Measurements from ENCODE around the gene EEF1AKMT2.
"Not testable (repeated sequence)": the region's sequence is repeated elsewhere in the genome, so short reads cannot be mapped to it uniquely, and the experiment has no call there.

EEF1AKMT2 gene

DNA sequence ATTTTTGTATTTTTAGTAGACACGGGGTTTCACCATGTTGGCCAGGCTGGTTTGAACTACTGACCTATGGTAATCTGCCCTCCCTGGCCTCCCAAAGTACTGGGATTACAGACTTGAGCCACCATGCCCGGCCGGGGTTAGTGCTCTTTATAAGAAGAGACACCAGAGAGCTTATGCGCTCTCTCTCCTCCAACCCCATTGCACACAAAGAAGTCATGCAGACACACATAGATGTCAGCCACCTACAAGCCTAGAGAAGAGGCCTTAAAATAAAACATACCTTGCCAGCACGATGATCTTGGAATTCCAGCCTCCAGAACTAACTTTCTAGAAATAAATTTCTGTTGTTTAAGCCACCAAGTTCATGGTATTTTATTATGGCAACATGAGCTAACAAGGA lies 37.5 kb downstream of the EEF1AKMT2 start:
- DNase-seq = no peak

DNA sequence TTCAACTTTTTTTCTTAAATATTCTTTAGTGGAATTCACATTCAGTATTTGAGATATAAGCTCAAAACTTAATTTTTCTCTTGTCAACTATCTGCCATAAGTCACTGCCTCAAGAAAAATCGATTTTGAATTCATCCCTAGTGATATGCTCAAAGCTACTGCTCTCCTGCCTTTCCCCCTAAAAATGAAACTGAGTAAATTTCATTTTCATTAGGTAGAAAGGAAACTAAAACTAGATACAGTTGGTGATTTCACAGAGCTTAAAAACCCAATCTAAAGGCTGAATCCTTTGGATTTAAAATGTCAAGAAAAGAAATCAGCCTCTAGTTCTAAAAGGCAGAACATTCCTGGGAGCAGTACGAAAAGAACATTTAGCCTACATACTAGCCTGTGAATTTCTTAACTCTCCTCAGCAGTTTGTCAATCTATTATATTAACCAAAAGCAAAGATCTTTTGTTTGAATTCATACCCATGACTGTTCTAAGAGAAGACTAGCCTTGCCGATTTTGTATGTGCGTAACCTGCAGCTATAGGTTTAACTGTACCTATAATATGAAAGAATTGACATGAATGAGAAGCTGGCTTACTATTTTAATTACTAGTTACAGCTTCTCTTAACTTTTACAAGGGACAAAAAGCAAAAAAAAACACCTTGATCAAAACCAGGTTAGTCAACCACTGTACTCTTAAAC lies 42.6 kb downstream of the EEF1AKMT2 start:
- DNase-seq = no peak

DNA sequence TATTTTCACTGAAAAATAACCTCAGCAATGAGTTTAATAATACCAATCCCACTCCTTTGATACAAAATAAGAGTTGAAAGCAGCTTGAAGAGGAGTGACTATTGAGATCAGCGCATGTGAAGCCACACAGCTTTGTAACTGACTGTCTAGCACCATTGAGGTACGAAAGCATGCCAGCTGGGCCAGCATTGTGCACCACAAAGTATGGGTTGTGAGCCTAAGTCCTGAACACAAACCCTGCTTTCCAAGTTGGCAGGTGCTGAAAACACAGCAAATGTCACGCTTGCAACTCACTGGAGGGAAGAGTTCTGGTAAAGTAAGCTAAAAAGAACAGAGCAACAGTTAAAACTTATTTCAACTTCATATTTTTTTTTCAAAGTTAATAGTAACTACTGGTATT lies 43.5 kb downstream of the EEF1AKMT2 start:
- no peak for DNase-seq

DNA sequence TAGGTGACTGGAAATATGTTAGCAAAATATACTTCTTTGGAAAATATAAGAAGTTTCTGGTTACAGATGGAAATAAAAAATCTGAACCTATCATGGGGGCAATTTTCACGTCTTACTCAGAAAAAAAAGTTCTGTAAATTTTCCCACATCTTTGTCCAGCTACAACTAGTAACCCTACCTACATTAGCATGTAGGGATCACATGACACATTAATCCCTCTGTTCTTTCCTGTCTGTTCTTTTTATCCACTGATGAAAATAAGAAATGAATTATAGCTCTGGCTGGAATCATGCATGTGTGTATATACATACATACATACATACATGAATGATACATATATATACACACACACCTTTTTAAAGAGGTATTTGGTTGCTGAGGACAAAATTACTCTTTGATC lies 43.9 kb downstream of the EEF1AKMT2 start:
- DNase-seq = no peak

DNA sequence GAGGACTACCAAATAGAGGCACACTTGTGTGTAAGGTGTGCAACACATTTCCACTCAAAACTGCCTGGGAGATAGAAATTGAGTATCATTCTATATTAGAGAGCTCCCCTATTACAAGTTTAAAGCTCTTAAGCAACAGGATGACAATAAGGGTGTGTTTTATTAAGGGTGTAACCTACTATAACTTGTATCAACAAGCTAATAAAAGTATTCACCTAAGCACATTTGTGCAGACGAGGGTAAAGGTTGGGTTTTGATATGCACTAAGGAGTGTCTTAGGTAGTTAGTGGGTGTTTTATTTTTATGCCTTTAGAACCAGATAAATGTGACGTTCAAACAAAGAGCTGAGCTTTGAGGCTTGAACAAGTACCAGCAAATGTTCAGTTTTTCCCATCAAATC lies 44.7 kb downstream of the EEF1AKMT2 start:
- DNase-seq = no peak

DNA sequence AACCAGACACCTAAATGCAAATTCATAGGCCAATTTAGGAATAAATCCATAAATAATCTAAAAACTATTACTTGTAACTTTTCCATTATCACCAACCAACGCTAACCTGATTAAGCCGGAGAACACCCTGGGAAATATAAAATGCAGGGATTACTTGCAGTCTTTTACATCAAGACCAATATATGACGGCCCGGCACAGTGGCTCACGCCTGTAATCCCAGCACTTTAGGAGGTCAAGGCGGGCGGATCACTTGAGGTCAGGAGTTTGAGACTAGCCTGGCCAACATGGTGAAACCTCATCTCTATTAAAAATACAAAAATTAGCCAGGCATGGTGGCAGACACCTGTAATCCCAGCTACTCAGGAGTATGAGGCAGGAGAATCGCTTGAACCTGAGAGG lies 45.2 kb downstream of the EEF1AKMT2 start:
- DNase-seq = not testable (repeated sequence)

DNA sequence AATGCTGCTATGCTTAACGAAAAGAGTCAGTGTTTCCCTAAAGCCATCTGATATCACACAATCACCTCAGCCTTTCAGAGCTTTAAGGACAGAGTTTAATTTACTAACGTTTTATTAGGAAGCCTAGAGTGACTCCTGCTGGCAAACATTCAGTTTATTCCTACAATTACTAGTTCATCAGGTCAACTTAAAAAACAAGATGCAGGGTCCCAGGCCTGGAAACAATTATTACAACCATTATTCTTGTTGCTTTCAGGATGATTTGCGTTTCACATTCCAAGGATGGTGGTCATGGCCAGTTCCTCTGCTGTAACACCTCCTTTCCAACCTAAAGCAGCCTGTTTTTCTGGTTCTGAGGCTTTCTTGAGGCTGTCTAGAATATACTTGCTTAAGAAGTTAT lies 46.0 kb downstream of the EEF1AKMT2 start:
- DNase-seq = peak in 1 of 2 experiments; percentile 29

DNA sequence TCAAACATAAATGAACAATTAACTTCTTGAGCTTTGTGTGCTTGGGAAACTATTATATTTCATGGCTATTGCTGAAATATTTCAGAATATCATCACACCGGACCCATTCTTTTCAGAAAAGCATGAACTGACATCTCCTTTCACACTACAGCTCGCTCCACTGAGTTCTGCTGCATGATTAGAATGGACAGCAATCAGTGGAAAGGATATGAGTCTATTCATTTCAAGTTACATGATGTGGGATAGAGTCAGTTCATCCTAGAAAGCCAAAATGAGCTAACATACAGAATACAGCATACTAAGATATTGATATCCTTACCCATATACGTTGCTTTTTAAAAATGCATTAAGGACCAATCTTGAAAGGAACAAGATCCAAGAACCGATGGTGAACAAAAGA lies 46.4 kb downstream of the EEF1AKMT2 start:
- no peak for DNase-seq

DNA sequence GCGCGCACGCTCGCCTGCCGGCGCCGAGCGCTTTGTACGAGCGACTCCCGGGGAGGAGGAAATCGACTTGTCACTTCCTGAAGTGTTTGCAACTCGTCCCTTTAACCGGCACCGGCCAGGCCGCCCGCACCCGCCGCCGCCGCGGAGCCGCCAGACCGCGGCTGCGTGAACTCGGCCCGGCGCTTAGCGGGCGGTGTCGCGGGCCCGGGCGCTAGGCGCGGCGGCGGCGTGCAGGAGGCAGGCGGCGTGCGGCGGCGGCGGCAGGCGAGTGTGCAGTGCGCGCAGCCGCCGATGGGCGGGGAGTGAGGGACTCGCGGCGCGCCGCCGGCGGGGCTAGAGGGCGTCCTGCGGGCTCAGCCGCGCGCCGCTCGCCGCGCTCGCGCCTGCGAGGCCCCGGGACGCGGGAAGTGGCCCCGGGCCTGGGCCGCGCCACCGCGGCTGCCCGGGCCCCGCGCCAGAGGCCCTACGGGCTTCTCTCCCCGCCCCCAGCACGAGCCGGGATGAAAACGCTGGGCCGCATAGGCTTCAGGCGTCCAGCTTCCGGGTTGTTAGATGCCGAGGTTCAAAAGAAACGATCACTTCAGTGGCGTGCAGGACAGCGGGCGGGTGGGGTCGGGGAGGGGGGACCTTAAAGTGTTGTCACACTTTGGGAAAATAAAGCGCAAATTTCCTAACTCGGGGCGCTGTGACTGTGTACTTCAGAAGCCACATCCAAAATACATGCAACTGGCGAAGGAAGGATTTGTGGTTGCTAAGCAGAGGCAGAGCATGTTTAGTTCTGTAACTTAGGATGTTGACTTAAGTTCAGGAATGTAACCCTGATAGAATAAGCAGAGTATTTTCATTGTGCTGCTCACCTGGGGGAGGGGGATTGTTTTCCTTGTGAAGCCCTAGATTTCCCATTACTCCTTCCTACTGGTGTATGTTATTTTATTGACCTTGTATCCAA lies 47.3 kb downstream of the EEF1AKMT2 start, which contains the start of gene FAM53B:
TSS of gene FAM53B (minus strand) at position 277 of the 949 bp plus-strand sequence. CDS start 37,665 bp downstream, outside the sequence.
- peak in 1 of 2 experiments; percentile 51 for DNase-seq

DNA sequence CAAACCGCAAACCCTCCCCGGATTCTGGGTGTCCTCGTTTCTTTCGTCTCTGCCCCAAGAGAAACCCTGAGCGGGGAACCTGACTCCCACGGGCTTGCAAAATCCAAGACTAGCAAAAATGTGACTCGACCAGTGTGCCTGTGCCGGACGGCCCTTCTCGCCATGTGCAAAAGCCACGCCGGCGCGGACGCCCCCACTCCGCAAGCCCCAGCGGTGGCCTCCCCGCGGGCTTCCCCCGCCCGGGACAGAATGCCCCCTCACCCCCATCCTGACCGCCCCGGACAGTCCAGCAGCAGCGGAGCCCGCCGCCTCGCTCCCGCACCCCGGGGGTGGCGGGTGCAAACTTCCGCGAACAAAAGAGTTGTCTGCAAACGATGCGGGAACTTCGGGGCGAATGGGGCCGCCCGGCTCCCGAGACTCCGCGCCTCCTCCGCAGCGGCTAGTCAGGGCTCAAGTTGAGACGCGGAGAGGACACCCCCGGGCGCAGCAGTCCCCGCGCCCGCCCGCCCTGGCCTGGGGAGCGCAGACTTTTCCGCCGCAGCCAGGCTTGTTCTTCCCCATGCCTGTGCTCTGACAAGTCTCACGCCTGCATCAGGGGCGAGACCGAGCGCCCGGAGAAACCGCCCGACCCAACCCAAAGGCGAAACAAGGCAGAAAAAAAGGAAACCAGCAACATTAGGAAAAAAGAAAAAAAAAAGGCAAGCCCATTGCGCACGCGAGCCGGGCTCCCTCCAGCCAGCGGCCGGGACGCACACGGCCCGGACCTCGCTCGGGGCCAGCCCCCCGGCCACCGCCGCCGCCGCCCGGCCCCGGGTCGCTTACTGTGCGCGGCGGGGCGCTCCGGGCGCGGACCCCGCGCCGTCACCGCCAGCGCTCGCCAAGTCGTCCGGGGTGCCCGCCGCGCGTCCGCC lies 48.2 kb downstream of the EEF1AKMT2 start:
- no peak for DNase-seq

DNA sequence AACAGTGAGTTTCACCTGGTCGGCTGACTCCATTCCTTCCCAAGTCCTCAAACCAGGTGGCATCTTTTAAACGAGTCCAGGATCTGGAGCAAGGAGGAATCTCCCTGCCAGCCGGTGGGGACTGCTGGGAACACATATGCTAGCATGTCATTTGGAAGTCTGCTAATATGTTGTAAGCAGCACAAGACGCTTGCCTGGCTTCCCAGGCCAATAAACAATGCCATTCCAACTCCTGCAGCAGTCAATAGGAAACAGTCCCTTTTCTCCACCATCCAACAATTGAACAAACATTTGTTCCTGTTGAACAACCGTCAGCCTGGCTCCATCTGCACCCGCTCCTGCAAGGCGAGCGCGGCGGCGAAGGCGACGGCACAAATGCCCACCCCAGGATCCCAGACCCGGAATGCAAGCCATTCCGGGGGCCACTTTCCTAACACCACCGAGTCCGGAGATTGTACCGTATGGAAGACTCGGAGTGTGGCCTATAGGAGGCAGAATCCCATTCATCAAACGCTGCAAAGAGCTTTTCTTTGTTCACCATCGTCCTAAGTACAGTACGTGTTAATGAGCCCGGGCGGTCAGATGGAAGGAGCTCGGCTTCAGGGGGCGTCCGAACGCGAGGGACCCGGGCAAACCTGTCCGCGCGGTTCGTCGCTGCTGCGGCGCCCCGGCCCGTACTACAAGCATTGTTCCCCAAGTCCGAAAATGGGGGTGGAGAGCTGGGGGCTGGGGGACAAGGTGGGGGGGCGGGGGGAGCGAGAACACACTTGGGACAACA lies 49.1 kb downstream of the EEF1AKMT2 start:
- DNase-seq = no peak

DNA sequence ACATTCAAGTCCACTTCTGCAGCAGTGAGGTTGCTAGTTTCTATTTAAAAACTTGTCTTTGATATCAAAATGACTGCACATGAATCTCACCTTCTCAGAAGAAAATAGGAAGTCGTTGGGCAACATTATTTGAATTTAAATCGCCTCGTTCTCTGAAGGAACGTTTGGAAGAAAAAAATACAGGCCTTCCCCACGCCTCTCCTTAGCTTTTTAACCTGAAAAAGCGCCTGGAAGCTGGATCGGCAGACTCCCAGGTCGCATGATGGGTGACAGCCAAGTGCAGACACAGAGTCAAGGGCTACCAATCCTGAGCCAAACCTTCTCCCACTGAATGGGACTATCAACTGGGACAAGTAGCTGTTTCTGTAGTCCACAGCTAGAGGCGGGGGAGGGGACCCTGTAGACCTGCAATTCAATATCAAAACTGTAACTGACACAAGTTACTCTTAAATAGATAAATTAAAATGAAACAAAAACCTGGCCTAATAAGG lies 49.7 kb downstream of the EEF1AKMT2 start:
- no peak for DNase-seq

DNA sequence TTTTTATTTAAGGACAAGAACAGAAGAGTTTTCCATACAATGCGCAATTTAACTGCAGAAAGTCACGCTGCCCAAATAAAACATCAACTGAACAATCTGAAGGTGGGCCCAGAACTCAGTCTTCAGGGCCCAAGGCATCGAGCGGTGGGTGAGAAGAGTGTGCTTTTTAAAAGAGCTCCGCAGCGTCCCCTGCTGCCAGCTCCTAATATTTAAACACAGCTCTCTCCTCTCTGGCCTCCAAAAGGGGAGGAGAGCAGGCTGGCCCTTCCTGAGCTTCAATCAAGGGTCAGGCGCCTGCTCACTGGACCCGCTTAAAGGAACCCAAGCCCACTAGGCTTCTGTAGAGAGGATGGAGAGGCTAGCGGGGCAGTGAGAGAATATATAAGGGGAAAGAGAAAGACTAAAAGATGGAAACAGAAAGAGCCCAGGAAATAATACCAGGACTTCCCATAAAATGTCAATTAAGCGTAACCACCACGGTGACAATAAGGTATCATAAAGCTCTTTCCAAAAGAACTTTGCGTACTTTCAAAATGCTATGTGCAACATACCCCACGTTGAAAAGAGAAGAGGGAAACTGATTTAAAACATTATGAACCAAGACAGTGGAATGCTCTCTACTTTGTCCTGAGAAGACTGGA lies 50.3 kb downstream of the EEF1AKMT2 start:
- peak in 1 of 2 experiments; percentile 18 for DNase-seq

DNA sequence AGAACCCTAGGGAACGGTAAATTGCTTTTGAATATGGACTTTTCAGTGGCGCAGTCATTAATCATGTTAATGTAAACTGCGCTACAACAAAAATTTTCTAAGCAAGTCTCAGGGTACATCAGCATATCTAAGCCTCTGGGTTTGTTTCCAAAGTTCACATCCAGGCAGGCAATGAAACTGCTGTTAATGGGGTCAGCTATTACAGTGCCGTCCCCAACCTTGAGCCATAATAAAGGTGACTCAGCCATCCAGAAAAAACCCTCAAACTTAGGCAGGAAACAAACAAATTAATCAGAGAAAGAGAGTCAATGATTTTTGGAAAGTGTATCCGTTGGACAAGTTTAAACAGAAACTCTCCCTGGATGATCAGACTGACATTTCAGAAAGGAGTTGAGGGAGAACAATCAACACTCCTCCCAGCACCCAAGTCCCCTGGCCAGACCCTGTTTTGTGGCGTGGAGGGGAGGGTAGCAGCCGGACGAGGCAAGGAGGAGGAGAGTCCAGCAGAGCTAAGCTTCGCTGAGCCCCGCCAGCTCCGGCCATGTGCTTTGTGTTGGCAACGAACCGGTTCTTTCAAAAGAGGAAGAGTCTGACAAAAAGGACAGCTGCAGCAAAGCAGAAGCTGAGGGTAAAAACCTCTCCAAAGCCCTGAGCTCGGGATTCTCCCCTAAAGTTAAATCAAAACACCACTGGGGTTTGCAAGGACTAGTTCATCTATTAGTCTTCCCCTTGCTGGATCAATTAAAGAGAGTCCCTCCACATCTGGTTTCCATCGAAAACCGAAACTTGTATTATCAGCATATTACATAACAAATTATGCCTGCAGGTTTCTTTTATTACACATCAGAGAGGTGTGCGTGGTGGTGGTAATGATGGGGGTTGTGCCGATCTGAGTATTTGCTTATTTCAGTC lies 51.1 kb downstream of the EEF1AKMT2 start:
- no peak for DNase-seq

DNA sequence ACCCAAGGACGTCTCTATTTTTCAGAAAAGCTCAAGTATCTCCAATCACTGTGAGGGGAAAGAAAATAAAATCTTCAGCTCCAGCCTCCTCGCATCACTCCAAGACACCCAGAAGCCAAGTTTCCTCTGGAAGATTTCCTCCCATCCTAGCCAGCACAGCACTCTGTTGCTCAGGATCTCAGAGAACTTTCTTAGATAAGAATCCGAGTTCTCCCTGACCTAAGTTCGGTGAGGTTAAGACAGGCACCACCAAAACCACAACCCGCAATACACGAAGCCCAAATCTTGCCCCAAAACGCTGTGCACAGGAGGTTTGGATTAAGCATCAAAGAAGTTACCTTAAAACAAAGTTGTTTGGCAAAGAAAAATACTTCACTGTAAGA lies 51.7 kb downstream of the EEF1AKMT2 start:
- no peak for DNase-seq

DNA sequence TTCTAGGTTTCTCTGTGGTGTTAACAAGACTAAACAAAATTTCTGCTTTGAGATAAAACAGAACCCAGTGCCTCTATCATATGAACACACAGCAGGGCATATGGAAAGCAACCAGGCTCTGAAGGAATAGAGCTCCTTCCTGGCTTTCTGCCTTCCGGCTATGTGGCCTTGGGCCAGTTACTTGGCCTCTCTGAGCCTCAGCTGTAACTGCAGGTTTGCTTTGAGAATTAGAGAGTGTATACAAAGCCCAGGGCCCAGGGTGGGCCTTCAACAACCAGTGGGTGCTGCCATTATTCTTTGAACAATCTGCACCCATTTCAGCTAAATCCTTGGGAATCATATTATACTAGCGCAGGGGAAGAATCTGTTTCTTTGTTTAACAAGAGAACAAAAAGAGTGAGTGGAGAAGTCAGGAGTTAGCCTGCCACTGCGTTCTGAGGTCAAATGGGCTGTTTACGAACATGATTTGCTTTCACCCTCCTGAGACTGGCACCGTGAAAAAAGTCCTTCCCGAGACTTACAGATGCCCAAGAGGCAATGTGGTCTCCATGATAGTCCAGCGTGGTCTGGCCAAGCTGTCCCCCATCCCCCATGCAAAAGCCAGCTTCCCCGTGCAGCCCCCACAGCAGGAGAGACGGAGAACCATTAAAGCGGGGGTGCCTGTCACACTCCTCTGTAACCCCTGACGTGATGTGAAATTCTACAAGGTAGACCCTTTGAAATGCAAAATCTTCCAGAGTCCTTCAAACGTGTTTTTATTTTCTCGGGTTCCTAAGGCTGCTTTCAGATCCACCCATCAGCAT lies 52.4 kb downstream of the EEF1AKMT2 start:
- no peak for DNase-seq

DNA sequence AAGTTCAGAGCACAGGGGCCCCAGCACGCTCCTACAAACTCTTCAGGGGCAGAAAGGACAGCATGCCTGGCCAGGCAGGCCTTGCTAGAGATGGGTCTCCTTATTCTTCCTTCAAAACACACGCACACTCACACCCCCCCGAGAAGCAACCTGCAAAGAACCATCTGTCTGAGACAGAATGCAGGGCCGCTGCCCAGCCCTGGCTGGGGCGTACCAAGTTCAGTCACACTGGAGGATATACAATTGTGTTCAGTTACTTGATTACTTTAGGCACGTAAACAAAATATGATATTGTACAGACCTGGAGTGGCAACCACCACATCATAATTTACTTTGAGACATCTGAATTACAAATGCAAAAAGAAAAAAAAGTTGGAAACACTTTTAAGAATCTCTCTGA lies 53.2 kb downstream of the EEF1AKMT2 start:
- no peak for DNase-seq

DNA sequence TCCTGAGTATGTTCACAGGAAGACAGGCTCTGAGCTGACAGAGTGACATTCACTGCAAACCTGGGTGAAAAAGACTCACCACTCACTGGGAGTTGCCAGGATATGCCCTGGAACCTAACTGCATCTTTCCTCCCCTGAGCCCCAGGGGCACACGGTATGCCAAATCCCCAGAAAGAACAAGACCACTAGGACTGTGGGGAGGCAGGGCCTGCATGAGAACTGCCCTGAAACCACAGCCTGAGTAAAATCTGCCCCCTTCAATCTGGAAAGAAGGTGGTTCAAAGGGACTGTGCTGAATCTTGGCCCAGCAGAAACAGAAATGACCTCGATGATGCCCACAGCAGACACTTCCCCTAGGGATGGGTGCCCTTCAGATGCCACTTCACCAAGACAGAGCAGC lies 54.0 kb downstream of the EEF1AKMT2 start:
- no peak for DNase-seq

DNA sequence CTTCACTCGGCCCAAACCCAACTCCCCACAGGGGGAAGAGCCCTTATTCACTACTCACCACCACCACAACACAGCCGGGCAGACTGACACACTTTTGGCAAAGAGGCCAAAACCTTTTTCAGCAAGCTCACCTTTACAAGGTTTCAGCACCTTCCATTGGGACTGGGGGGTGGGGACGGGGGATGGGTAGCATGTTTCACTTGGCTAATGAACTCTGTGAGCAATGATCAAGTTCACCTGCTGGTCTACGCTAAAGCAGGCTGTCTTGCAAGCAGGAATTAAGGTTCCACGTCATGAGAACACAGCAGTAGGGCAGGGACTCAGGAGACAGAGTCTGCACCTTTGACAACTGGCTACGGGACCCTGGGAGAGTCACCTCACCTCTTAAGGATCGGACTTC lies 54.5 kb downstream of the EEF1AKMT2 start:
- DNase-seq = no peak
